Esophagus squamous epithelium (tissue), 5 donors: ENCODE results near the gene NDUFB11. TPM values are rescaled to one million over a fixed set of nuclear protein-coding genes. Genes with fewer than 3 reads are reported as not detected.

Source experiments
- DNase-seq: peaks from one replicate; lab custom pipeline; 2025; lab: John Stamatoyannopoulos, UW
- H3K27ac ChIP-seq, 4 donors: fragments of 200-600 bp; sonication (generic); one replicate each; pipeline ENCODE4 v1.5.1; 2016 to 2019; ENCODE audit warnings: mild to moderate bottlenecking in 1 of 4
- H3K27me3 ChIP-seq, 4 donors: fragments of 200-600 bp; sonication (generic); 1 replicate in 3 of 4; 2 replicates in 1 of 4; pipeline versions ENCODE4 v1.5.1 to v1.6.0; 2017 to 2021; ENCODE audit warnings: antibody characterized with exemption in 1 of 4
- H3K36me3 ChIP-seq, 3 donors: fragments of 200-600 bp; sonication (generic); one replicate each; pipeline ENCODE4 v1.5.1; 2016 to 2019
- H3K4me1 ChIP-seq, 3 donors: fragments of 200-600 bp; sonication (generic); one replicate each; pipeline ENCODE4 v1.5.1; 2017 to 2019
- H3K4me3 ChIP-seq, 4 donors: fragments of 200-600 bp; sonication (generic); 1 replicate in 3 of 4; 2 replicates in 1 of 4; pipeline ENCODE4 v1.5.1; 2016 to 2019; ENCODE audit warnings: mild to moderate bottlenecking in 2 of 4, moderate library complexity in 1 of 4
- H3K9me3 ChIP-seq, 3 donors: fragments of 200-600 bp; sonication (generic); one replicate each; pipeline ENCODE4 v1.5.1; 2016 to 2019
- CTCF ChIP-seq, 6 experiments: fragments of 450-650 bp in 4 of 6; fragments of 200-600 bp in 2 of 6; sonication (generic) in 2 of 6; IDR thresholded peaks; one replicate each; pipeline ENCODE4 v1.5.1; 2016 to 2019; ENCODE audit warnings: antibody characterized with exemption in 6 of 6, mild to moderate bottlenecking in 4 of 6, moderate library complexity in 4 of 6
- POLR2A ChIP-seq, 4 donors: fragments of 450-650 bp; IDR thresholded peaks; one replicate each; pipeline ENCODE4 v1.6.1; 2017; ENCODE audit warnings: antibody characterized with exemption in 4 of 4, mild to moderate bottlenecking in 4 of 4, moderate library complexity in 3 of 4
- WGBS, 2 donors: methylation state at CpG; one replicate each; pipeline ENCODE4 v1.1.5; 2018; 5-methylcytosine and 5-hydroxymethylcytosine counted together
- intact Hi-C: fragments of 100-400 bp; cut with DNase I; formaldehyde crosslinking; loops from one replicate; pipeline ENCODE4 v1.15.0; 2022
- total RNA-seq, 4 donors: library from RNA; depleted of rRNA; stranded (reverse); fragments of >200 nt; gene quantifications; one replicate each; pipeline ENCODE4 v1.1.0, GENCODE V29; 2016
- donor health status: DM: yes; HTN: yes; CAD: no.

Gene NDUFB11
- total RNA-seq, 4 donors from 2014 or later, result 41.4 to 74.6 (median 59.8) TPM

- no peak for TF ChIP-seq POLR2A (IDR thresholded peaks at IDR 0.05)
- TF ChIP-seq CTCF (IDR thresholded peaks at IDR 0.05), result no peak
- Histone ChIP-seq H3K36me3 (peaks cover 5 to 100% (median 6%) of the 10 kb centered on the region in 3 donors), H3K27me3 (no peaks in the 10 kb centered on the region), H3K27ac (no peak overlapping the region), H3K9me3 (no peaks in the 10 kb centered on the region), H3K4me3 (no peak overlapping the region), H3K4me1 (peaks cover 0 to 8% (median 3%) of the 10 kb centered on the region in 3 donors)
- intact Hi-C loops, result no loop called here
- WGBS, 2 donors, result 80 to 90% methylated on average over 1 to 9 of the region's 12 CpGs
- DNase-seq, result no peak
Measured at GRCh38 chrX:47175588-47175980, 31.1 kb upstream of the NDUFB11 start.

- H3K36me3 ChIP-seq, result peaks cover 5 to 100% (median 6%) of the 10 kb centered on the region in 3 donors
- TF ChIP-seq POLR2A (IDR thresholded peaks at IDR 0.05), result no peak
- TF ChIP-seq CTCF (IDR thresholded peaks at IDR 0.05), result no peak
- no peak overlapping the region for H3K4me3 ChIP-seq
- peaks cover 0 to 8% (median 3%) of the 10 kb centered on the region in 3 donors for H3K4me1 ChIP-seq
- no peaks in the 10 kb centered on the region for H3K9me3 ChIP-seq
- H3K27me3 ChIP-seq, result no peaks in the 10 kb centered on the region
- no peak for DNase-seq
- 89% methylated on average over 10 to 16 of the region's 23 CpGs for WGBS, 2 donors
- H3K27ac ChIP-seq, result no peak overlapping the region
- intact Hi-C loops, result no loop called here
Measured at GRCh38 chrX:47174846-47175587, 30.5 kb upstream of the NDUFB11 start.

- H3K27me3 ChIP-seq, result peaks cover 0 to 2% (median 0%) of the 10 kb centered on the region in 4 donors
Measured at GRCh38 chrX:47174376-47174775, 29.9 kb upstream of the NDUFB11 start.

GRCh38 chrX:47172971-47173792 lies 28.7 kb upstream of the NDUFB11 start:
- TF ChIP-seq POLR2A (IDR thresholded peaks at IDR 0.05), result no peak

More at GRCh38 chrX:47174376-47174775, 29.9 kb upstream of the NDUFB11 start:
- H3K36me3 ChIP-seq, result peaks cover 0 to 100% (median 11%) of the 10 kb centered on the region in 3 donors
- no peak overlapping the region for H3K4me3 ChIP-seq
- 76 to 81% methylated on average over 4 to 6 of the region's 12 CpGs for WGBS, 2 donors
- H3K27ac ChIP-seq, result no peak overlapping the region
- peaks cover 0 to 7% (median 3%) of the 10 kb centered on the region in 3 donors for H3K4me1 ChIP-seq
- TF ChIP-seq CTCF (IDR thresholded peaks at IDR 0.05), result no peak
- TF ChIP-seq POLR2A (IDR thresholded peaks at IDR 0.05), result no peak
- intact Hi-C loops, result no loop called here
- no peaks in the 10 kb centered on the region for H3K9me3 ChIP-seq
- no peak for DNase-seq

GRCh38 chrX:47172549-47172948 lies 28.0 kb upstream of the NDUFB11 start:
- Histone ChIP-seq H3K4me1 (no peaks in the 10 kb centered on the region), H3K9me3 (no peaks in the 10 kb centered on the region), H3K27me3 (peaks cover 0 to 3% (median 0%) of the 10 kb centered on the region in 4 donors), H3K4me3 (no peak overlapping the region), H3K27ac (no peak overlapping the region), H3K36me3 (peaks cover 0 to 85% (median 14%) of the 10 kb centered on the region in 3 donors)
- 80 to 97% methylated on average over 5 to 7 of the region's 7 CpGs for WGBS, 2 donors
- intact Hi-C loops, result no loop called here
- DNase-seq, result no peak
- TF ChIP-seq CTCF (IDR thresholded peaks at IDR 0.05) (no peak), POLR2A (IDR thresholded peaks at IDR 0.05) (no peak)

More at GRCh38 chrX:47172971-47173792, 28.7 kb upstream of the NDUFB11 start:
- no peak for DNase-seq
- Histone ChIP-seq H3K27me3 (peaks cover 0 to 3% (median 0%) of the 10 kb centered on the region in 4 donors), H3K36me3 (peaks cover 0 to 92% (median 14%) of the 10 kb centered on the region in 3 donors), H3K4me1 (no peaks in the 10 kb centered on the region), H3K9me3 (no peaks in the 10 kb centered on the region), H3K27ac (no peak overlapping the region), H3K4me3 (no peak overlapping the region)
- WGBS, 2 donors, result 69 to 70% methylated on average over 2 to 8 of the region's 18 CpGs
- intact Hi-C loops, result no loop called here
